Glutamatergic neuron (in vitro differentiated cells): Measurements from ENCODE around the gene IFNL2. TPM values are rescaled to one million over a fixed set of nuclear protein-coding genes. Genes with fewer than 3 reads are reported as not detected.

ENCODE experiments used
- DNase-seq: peaks from one replicate; pipeline ENCODE4 v3.0.0; 2022
- H3K27ac Mint-ChIP-seq: one replicate; pipeline ENCODE4 v1.8.0; 2020; ENCODE audit warnings: mild to moderate bottlenecking, mixed read lengths, inconsistent platforms; ENCODE audit not compliant: unreplicated experiment
- H3K27me3 Mint-ChIP-seq: one replicate; pipeline ENCODE4 v1.8.0; 2020; ENCODE audit warnings: mild to moderate bottlenecking, moderate library complexity, mixed read lengths, inconsistent platforms; ENCODE audit not compliant: unreplicated experiment
- H3K36me3 Mint-ChIP-seq: one replicate; pipeline ENCODE4 v1.8.0; 2020; ENCODE audit warnings: mild to moderate bottlenecking, mixed read lengths, inconsistent platforms; ENCODE audit not compliant: unreplicated experiment
- H3K4me1 Mint-ChIP-seq: one replicate; pipeline ENCODE4 v1.8.0; 2020; ENCODE audit warnings: mild to moderate bottlenecking, low read depth, mixed read lengths, inconsistent platforms; ENCODE audit not compliant: unreplicated experiment
- H3K4me3 Mint-ChIP-seq: one replicate; pipeline ENCODE4 v1.8.0; 2020; ENCODE audit warnings: mild to moderate bottlenecking, mixed read lengths, inconsistent platforms; ENCODE audit not compliant: unreplicated experiment
- H3K9me3 Mint-ChIP-seq: one replicate; pipeline ENCODE4 v1.8.0; 2020; ENCODE audit warnings: mild to moderate bottlenecking, moderate library complexity, mixed read lengths, inconsistent platforms; ENCODE audit not compliant: unreplicated experiment
- CTCF ChIP-seq: fragments of 200-600 bp; sonication (generic); IDR thresholded peaks from one replicate; pipeline ENCODE4 v1.5.0; 2021; ENCODE audit not compliant: partially characterized antibody, unreplicated experiment
- total RNA-seq: library from RNA; stranded (reverse); fragmentation: NEBNext Ultra II Directional; extraction: Animal tissue kit (Norgen Biotek cat#: 25700); gene quantifications from one replicate; pipeline ENCODE4 v1.2.1, GENCODE V29; 2021; ENCODE audit not compliant: unreplicated experiment

The IFNL2 gene
- total RNA-seq, 1 donor from 2014 or later, result not detected

GRCh38 chr19:39304701-39305571, 36.7 kb downstream of the IFNL2 start:
- Mint-ChIP-seq H3K4me3 (peak overlapping the region; percentile 69), H3K4me1 (peaks cover 38% of the 10 kb centered on the region), H3K27me3 (peaks cover 17% of the 10 kb centered on the region), H3K27ac (peak overlapping the region; percentile 62), H3K9me3 (peaks cover 17% of the 10 kb centered on the region), H3K36me3 (no peaks in the 10 kb centered on the region)
- no peak for DNase-seq
- no peak for TF ChIP-seq CTCF

- peaks cover 47% of the 10 kb centered on the region for H3K4me1 Mint-ChIP-seq
These were observed 37.9 kb downstream of the IFNL2 start for GRCh38 chr19:39306075-39306474.

GRCh38 chr19:39307046-39307821, 39.0 kb downstream of the IFNL2 start:
- Mint-ChIP-seq H3K4me1 (peaks cover 55% of the 10 kb centered on the region), H3K9me3 (peaks cover 15% of the 10 kb centered on the region), H3K4me3 (peak overlapping the region; percentile 93), H3K27me3 (peaks cover 16% of the 10 kb centered on the region), H3K27ac (peak overlapping the region; percentile 91), H3K36me3 (peaks cover 3% of the 10 kb centered on the region)
- TF ChIP-seq CTCF, result no peak
- peak; percentile 76 for DNase-seq

More at GRCh38 chr19:39306075-39306474, 37.9 kb downstream of the IFNL2 start:
- Mint-ChIP-seq H3K36me3 (no peaks in the 10 kb centered on the region), H3K27ac (peak overlapping the region; percentile 4), H3K27me3 (peaks cover 15% of the 10 kb centered on the region), H3K9me3 (peaks cover 15% of the 10 kb centered on the region), H3K4me3 (peak overlapping the region; percentile 93)
- no peak for DNase-seq
- TF ChIP-seq CTCF, result no peak

GRCh38 chr19:39307822-39308530, 39.8 kb downstream of the IFNL2 start:
- peak overlapping the region; percentile 57 for H3K4me3 Mint-ChIP-seq
- peak; percentile 47 for DNase-seq
- H3K9me3 Mint-ChIP-seq, result peaks cover 15% of the 10 kb centered on the region
- peaks cover 57% of the 10 kb centered on the region for H3K4me1 Mint-ChIP-seq
- peaks cover 3% of the 10 kb centered on the region for H3K36me3 Mint-ChIP-seq
- no peak overlapping the region for H3K27ac Mint-ChIP-seq
- TF ChIP-seq CTCF, result no peak
- H3K27me3 Mint-ChIP-seq, result peaks cover 17% of the 10 kb centered on the region
